NOMO-1 (cell line): ENCODE measurements around the gene GANAB.
A peak's percentile ranks its signal among the peaks of the same experiment; 100 is the strongest.
"Not testable (repeated sequence)": the region's sequence is repeated elsewhere in the genome, so short reads cannot be mapped to it uniquely, and the experiment has no call there.

ENCODE experiments used
- DNase-seq, 2 experiments: peaks; one replicate each; lab custom pipeline; 2025; ENCODE audit not compliant: unreplicated experiment in 2 of 2; lab: John Stamatoyannopoulos, UW

Gene GANAB

GRCh38 chr11:62669420-62670161 is 23.2 kb upstream of the GANAB start:
- no peak for DNase-seq

GRCh38 chr11:62667460-62667859 is 21.0 kb upstream of the GANAB start:
- DNase-seq, result no peak

- DNase-seq, result no peak
These were observed 20.0 kb upstream of the GANAB start for GRCh38 chr11:62666259-62666926.

GRCh38 chr11:62665599-62666258 is 19.3 kb upstream of the GANAB start:
- DNase-seq, result peak; percentile 37 to 62

GRCh38 chr11:62665075-62665598 is 18.7 kb upstream of the GANAB start, which contains the start of the genes C11orf98 and CSKMT:
TSS of gene C11orf98 (minus strand) at chr11:62665210. CDS start at chr11:62665169, 41 bp downstream.
TSS of gene CSKMT (plus strand) at chr11:62665312. CDS start at chr11:62665880, 568 bp downstream.
- DNase-seq, result peak; percentile 84 to 91

GRCh38 chr11:62664405-62665074 is 18.1 kb upstream of the GANAB start:
- peak in 1 of 2 experiments; percentile 61 for DNase-seq

GRCh38 chr11:62656796-62657429 is 10.5 kb upstream of the GANAB start:
- peak; percentile 14 to 27 for DNase-seq

- DNase-seq, result no peak
These were observed 7.9 kb upstream of the GANAB start for GRCh38 chr11:62654297-62654696.

- DNase-seq, result no peak
These were observed 6.0 kb upstream of the GANAB start for GRCh38 chr11:62652161-62653006.

GRCh38 chr11:62650283-62650682 is 3.9 kb upstream of the GANAB start:
- DNase-seq, result not testable (repeated sequence)

- DNase-seq, result no peak
These were observed 3.1 kb upstream of the GANAB start for GRCh38 chr11:62649486-62649885.

GRCh38 chr11:62648967-62649364 is 2.6 kb upstream of the GANAB start:
- DNase-seq, result no peak

- no peak for DNase-seq
These were observed 2.0 kb upstream of the GANAB start for GRCh38 chr11:62648185-62648966.

GRCh38 chr11:62647609-62648005 is 1.2 kb upstream of the GANAB start:
- DNase-seq, result no peak

- DNase-seq, result no peak
These were observed 604 bp upstream of the GANAB start for GRCh38 chr11:62646825-62647608.

GRCh38 chr11:62645671-62645945 is 805 bp downstream of the GANAB start:
- DNase-seq, result peak in 1 of 2 experiments; percentile 15

- no peak for DNase-seq
These were observed 2.2 kb downstream of the GANAB start for GRCh38 chr11:62644220-62644619.

- DNase-seq, result no peak
These were observed 13.9 kb downstream of the GANAB start for GRCh38 chr11:62632492-62632891.
